Hair follicular keratinocyte (primary cell): ENCODE results near the gene TMEFF2. TPM values are rescaled to one million over a fixed set of nuclear protein-coding genes. Genes with fewer than 3 reads are reported as not detected.

Experiments
- total RNA-seq: library from RNA; depleted of rRNA; stranded (reverse); fragments of >200 nt; gene quantifications from 2 replicates; pipeline ENCODE4 v1.2.3, GENCODE V29; 2015

The TMEFF2 gene
- total RNA-seq: 0.08 TPM in 1 of 2 replicates, not detected in the other

GRCh38 chr2:192194866-192195547 lies at the start of gene TMEFF2:
Gene TMEFF2, minus strand, starts transcription at chr2:192194933. Its CDS starts 409 bp downstream, at chr2:192194524.

